HG03571 (cell line): Measurements from ENCODE around the gene RNF39.

ENCODE experiments used
- ATAC-seq: cut with Tn5 transposase; IDR thresholded peaks from one replicate; pipeline ENCODE4 v1.9.1; 2021; ENCODE audit not compliant: unreplicated experiment

The RNF39 gene

GRCh38 chr6:30097902-30098768, 22.6 kb upstream of the RNF39 start:
- no peak for ATAC-seq

GRCh38 chr6:30096829-30097228, 21.3 kb upstream of the RNF39 start:
- no peak for ATAC-seq

DNA sequence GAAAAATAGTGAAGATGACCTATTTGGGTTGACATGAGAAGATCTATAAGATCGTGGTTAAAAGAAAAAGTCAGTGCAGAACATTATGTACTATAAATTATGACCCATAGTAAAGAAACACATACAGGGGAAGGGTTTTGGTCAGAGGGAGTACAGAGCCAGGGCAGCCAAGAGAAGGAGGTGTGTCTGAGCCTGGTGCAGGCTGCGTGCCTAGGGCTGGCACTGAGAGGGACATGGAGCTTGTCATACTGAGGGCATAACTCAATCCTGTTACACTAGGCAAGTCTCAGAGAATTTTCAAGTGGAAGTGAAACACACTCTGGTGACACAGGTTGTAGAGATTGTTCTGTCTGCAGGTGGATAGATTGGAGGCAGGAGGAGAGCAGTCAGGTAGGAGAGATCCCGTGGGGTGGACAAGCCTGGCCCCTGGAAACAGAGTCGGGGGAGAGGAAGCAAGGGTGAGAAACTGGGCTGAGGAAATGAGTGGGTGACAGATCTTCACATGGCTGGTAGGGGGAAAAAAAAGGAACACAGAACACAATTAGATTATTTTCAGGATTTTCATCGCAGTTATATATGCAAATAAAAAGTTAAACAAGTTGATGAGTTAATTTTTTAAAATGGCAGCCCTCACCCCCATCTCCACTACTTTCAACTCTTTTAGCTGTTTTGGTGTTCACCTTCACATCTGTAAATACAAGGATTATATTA, 18.5 kb upstream of the RNF39 start:
- no peak for ATAC-seq

DNA sequence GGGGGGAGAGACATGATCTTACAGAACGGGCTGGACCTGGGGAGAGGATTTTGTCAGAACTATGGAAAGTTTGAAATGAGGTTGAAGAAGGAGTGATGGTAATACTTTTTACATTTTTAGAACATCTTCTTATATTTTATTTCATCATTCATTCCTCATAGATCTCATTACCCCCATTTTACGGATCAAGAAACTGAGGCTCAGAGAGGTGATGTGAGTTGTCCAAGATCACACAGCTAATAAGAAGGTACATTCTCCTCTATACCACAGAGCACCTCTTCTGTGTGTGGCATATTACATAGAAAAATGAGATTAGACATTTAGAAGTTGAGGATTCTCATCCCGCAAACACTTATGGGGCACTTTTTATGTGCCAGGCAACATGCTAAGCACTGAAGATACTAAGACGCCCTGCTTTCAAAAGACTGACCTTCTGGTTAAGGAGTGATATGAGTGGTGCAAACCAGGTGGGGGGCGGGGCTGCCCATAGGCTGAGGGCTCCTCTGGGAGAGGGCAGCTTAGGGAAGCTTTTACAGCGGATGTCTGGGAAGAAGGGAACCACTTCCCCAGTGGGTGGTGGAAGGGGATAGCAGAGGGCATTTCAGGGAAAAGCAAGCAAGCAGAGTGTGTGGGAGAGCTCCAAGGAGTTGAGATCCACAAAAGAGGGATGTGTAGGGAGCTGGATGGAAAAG, 17.4 kb upstream of the RNF39 start:
- no peak for ATAC-seq

DNA sequence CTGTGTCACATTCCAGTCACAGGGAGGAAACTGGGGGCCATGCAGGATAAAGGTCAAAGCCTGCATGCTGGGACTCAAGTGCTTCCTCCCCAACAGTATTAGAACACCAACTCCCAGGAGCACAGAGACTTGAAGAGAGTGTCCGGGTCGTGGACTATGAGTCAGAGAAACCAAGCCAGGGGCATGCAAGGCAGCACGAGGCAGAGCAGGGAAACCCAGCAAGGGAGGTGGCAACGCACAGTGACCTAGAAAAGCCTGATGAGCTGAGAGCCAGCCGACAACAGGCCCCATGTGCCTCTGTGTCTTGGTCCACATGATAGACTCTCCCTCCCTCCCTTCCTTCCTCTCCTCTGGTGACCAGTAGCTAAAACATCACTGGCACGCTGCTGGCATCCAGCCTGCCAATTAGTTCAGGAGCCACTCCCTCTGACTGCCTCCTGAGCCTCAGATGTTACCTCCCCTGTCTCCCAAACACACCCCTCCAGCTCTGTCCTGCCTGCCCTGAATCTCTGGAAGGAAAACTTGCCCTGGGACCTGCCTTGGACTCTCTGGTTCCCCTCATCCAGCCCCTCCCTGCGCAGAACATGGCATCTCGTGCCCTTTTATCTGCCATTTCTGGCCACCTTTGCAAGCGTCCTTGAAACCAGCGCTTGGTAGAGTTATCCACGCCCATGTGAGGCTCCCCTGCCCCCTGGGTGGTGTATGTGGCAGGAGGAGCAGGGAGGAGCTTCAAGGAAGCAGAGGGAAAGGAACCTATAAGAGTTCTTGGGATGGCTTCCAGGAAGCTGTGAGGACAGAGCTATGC, 16.2 kb upstream of the RNF39 start:
- ATAC-seq: no peak

DNA sequence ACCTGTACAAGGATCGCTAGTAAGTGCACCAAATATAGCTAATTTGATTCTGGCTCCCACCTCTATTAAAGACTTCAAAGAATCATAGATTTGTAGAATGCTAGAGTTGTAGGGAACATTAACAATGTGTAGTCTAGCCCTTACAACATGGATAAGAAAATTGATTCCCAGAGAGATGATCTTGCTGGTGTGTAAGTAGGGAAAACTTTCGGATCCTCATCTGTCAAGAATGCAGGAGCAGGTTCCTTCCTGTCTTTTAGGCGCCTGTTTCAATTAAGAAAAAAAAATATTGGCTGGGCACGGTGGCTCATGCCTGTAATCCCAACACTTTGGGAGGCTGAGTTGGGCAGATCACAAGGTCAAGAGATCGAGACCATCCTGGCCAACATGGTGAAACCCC, 12.3 kb upstream of the RNF39 start:
- no peak for ATAC-seq

- no peak for ATAC-seq
These were observed 1.6 kb upstream of the RNF39 start for GRCh38 chr6:30077218-30077617.

DNA sequence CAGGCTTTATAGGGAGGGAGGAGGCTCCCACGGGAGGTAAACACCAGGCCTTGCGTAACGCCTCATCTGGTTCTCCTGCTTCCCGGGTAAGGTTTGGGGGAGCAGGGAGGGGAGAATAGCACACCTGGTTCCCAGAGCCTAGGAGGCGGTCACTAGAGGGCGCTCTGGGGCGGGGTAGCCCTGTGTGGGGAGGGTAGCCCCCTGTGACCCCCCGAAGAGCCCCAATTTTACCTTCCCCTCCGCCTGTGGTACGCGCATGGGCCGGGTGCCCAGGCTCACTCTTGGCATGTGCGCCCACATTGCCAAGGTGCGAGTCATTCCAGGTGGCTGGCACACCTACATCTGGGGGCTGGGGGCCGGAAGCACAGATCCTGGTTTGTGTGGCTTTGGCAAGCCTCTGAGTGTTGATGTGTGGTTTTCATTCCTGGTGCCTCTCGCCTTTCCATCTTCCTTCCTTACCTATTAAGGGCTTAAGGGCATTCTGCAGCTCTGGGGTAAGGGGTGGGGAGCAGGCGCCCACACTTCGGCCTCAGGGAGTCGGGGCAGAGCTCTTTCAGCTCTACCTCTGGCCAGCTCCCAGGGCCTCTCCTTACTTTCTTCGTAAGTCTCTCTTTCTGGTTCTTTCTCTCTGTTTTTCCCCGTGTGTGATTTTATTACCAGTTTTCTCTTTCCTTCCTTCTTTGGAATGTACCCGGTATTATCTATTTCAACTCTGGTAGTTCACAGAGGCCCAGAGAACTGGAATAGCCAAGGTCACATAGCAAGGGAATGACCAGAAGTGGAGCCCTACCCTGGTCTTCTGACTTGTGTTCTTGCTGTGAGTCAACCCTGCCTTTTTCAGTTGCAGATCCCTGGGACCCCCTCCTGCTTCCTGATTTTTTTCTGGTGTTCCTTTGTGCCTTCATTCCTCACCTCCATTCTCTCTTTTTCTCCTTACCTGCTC, 492 bp upstream of the RNF39 start:
- ATAC-seq: no peak

GRCh38 chr6:30074331-30075093, 1.1 kb downstream of the RNF39 start:
- no peak for ATAC-seq

DNA sequence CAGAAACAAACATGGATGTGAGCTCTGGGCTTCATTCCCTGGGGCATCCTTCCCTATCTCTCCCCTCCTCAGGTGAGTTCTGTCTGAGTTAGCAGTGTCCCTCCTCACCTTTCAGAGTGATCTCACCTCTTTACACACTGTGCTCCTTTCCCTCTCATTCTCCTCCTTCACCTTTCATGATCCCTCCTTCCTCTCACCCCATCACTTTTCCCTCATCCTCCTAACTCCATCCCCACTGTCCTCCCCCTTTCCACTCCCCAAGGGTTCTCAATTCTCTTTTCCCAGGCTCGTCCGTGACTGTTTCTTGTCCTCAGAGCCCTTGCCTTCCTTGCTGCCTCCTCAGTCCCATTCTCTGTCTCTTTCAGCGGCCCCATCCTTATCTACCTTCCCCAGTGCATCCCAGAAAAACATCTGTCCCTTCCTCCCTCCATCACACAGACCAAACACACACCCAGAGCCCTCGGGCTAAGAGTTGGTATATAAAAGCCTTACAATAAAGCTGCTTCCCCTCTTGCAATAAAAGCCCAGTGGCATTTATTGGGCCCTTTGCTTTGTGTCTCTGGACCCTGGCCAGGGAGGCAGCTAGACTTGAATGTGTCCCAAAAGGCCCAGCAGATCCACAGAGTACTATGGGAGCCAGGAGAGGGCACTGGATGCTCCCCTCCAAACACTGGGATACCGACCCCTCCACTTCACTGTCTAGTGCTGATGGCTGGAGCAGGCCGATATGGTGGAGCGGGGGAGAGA, 1.9 kb downstream of the RNF39 start:
- no peak for ATAC-seq

- no peak for ATAC-seq
These were observed 3.7 kb downstream of the RNF39 start for GRCh38 chr6:30071858-30072257.

DNA sequence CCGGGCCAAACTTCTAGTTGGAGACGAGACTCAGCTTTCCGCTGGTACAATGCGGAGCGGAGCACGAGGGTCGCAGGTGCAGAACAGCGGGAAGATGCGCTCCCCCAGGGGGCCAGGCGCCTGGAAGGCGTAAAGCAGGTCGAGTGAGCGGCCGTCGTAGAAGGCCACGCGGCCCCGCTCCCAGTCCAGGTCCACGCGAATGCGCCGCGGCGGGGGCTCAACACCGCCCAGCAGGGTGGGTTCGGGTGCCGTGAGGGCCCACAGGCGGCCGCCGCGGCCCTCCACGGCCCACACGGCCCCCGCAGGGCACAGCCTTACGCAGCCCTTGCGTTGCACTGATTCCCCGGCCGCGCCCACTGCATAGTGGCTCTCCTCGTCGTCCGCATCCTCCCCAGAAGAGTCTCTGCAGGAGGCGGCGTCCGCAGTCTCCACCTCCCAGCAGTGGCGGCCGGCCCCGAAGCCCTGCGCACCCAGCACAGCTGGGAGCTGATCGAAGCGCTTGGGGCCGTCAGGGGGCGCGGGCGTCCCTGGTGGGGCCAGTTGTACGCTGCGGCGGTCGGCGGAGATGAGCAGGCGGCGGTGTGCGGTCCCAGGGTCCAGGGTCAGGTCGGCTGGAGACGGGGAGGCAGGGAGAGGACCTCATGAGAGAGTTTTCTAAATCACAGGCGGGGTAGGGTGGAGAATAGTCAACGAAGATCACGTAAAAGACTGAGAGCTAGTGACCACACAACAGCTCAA, 4.3 kb downstream of the RNF39 start:
- ATAC-seq: no peak

DNA sequence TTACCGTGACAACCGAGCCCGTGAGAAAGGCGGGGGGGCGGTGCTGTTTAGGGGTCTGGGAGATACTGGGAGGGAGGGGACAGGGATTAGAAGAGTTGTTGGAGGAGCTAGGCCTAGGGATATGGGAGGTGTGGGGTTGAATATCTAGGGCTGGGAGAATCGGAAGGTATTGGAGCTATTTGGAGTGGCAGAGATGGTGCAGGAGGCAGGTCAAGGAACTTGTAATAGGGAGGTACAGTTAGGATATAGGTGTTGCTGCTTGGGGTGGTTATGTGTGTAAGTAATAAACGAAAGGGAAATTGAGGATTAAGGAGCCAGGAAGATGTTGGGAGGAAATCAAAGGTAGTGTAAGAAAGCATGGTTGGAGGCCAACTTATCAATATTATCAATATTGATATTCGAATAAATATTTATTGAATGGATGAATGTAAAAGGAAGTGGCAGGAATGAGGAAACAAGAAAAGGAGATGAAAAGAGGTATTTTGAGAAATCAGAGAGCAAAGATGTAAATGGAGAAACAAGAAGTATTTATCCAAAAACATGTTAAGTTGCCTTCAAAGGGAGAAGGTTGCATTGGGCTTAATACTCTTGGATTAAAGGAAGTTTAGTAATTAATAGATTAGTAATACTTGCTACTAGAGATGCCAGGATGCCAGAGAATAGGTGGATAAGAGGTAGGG, 8.0 kb downstream of the RNF39 start:
- ATAC-seq: no peak

- peak; percentile 95 for ATAC-seq
These were observed 8.8 kb downstream of the RNF39 start, which contains the start of gene PPP1R11 for GRCh38 chr6:30066577-30067459. Gene PPP1R11 (plus strand): TSS chr6:30067198. CDS start chr6:30067411, 213 bp downstream.

- ATAC-seq: no peak
These were observed 9.5 kb downstream of the RNF39 start for GRCh38 chr6:30066082-30066481.

DNA sequence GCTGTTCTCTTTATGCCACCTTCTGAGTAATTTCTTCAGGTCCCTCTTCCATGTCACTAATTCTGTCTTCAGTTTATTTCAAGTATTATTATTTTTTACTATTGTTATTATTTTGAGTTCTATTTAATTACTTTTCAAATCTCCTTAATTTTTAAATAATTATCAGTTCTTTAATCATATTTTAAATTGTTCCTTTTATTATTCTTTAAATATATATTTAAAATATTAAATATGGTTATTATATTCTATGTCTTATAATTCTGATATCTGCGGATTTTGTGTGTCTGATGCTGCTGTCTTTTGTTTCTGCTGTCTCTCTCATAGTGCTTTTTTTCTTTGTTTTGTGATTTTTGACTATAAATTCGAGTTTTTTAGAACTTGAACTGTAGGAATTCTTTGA, 12.3 kb downstream of the RNF39 start:
- ATAC-seq: no peak
